H9 (cell line): ENCODE measurements around the gene CMPK2. TPM values are rescaled to one million over a fixed set of nuclear protein-coding genes. Genes with fewer than 3 reads are reported as not detected.

Experiments
- DNase-seq: peaks from one replicate; pipeline ENCODE4 v3.0.0-alpha.2; 2017
- H2AFZ ChIP-seq: one replicate; pipeline ENCODE4 v1.6.1; 2013; ENCODE audit warnings: mild to moderate bottlenecking, low read length, control low read depth, moderate library complexity
- H2AK5ac ChIP-seq: 2 replicates; pipeline ENCODE4 v1.6.1; 2013; ENCODE audit warnings: low read length, control low read depth, mixed read lengths; ENCODE audit not compliant: insufficient read length
- H2BK120ac ChIP-seq: one replicate; pipeline ENCODE4 v1.6.1; 2013; ENCODE audit warnings: low read depth, mild to moderate bottlenecking, low read length, control low read depth, inconsistent platforms; ENCODE audit not compliant: poor library complexity, severe bottlenecking
- H2BK12ac ChIP-seq: 2 replicates; pipeline ENCODE4 v1.6.1; 2013; ENCODE audit warnings: low read length, control low read depth, mixed read lengths, low read depth; ENCODE audit not compliant: insufficient read length
- H2BK15ac ChIP-seq: 2 replicates; pipeline ENCODE4 v1.6.1; 2013; ENCODE audit warnings: low read depth, low read length, control low read depth
- H2BK20ac ChIP-seq: one replicate; pipeline ENCODE4 v1.6.1; 2013; ENCODE audit warnings: low read depth, mild to moderate bottlenecking, low read length, control low read depth, inconsistent platforms; ENCODE audit not compliant: poor library complexity, severe bottlenecking
- H2BK5ac ChIP-seq: 2 replicates; pipeline ENCODE4 v1.6.1; 2013; ENCODE audit warnings: low read length, control low read depth, mixed read lengths; ENCODE audit not compliant: insufficient read length
- H3K14ac ChIP-seq: 2 replicates; pipeline ENCODE4 v1.6.1; 2013; ENCODE audit warnings: low read length, control low read depth; ENCODE audit not compliant: insufficient read depth
- H3K18ac ChIP-seq: 2 replicates; pipeline ENCODE4 v1.6.1; 2013; ENCODE audit warnings: low read depth, mild to moderate bottlenecking, mixed read lengths, low read length, control low read depth; ENCODE audit not compliant: insufficient read length
- H3K23ac ChIP-seq: 2 replicates; pipeline ENCODE4 v1.6.1; 2013; ENCODE audit warnings: low read length, control low read depth, mixed read lengths, low read depth; ENCODE audit not compliant: insufficient read length
- H3K23me2 ChIP-seq: 2 replicates; pipeline ENCODE4 v1.6.1; 2013; ENCODE audit warnings: low read depth, mild to moderate bottlenecking, mixed read lengths, low read length, control low read depth; ENCODE audit not compliant: insufficient read length, poor library complexity, severe bottlenecking
- H3K27ac ChIP-seq: 2 replicates; pipeline ENCODE4 v1.5.1; 2013; ENCODE audit warnings: low read length, control low read depth, mixed read lengths, low read depth; ENCODE audit not compliant: insufficient read length
- H3K27me3 ChIP-seq: 2 replicates; pipeline ENCODE4 v1.6.1; 2013; ENCODE audit warnings: low read length, control low read depth, inconsistent platforms; ENCODE audit not compliant: insufficient read depth
- H3K4ac ChIP-seq: 2 replicates; pipeline ENCODE4 v1.6.1; 2013; ENCODE audit warnings: low read depth, mild to moderate bottlenecking, control low read depth, inconsistent platforms, low read length, moderate library complexity
- H3K4me1 ChIP-seq: 2 replicates; pipeline ENCODE4 v1.6.1; 2013; ENCODE audit warnings: low read length, control low read depth, inconsistent platforms; ENCODE audit not compliant: insufficient read depth
- H3K4me2 ChIP-seq: 2 replicates; pipeline ENCODE4 v1.6.1; 2013; ENCODE audit warnings: low read length, control low read depth, mixed read lengths; ENCODE audit not compliant: insufficient read length, insufficient read depth
- H3K56ac ChIP-seq: 2 replicates; pipeline ENCODE4 v1.6.1; 2013; ENCODE audit warnings: low read depth, mild to moderate bottlenecking, mixed read lengths, low read length, control low read depth; ENCODE audit not compliant: insufficient read length
- H3K79me1 ChIP-seq: 2 replicates; pipeline ENCODE4 v1.6.1; 2013; ENCODE audit warnings: low read depth, mild to moderate bottlenecking, moderate library complexity, low read length, control low read depth, inconsistent platforms; ENCODE audit not compliant: insufficient read depth, poor library complexity, severe bottlenecking
- H3K79me2 ChIP-seq: 2 replicates; pipeline ENCODE4 v1.6.1; 2013; ENCODE audit warnings: low read length, control low read depth, inconsistent platforms; ENCODE audit not compliant: insufficient read depth
- H3K9ac ChIP-seq: 2 replicates; pipeline ENCODE4 v1.6.1; 2013; ENCODE audit warnings: low read length, control low read depth, mixed read lengths; ENCODE audit not compliant: insufficient read length; ENCODE audit errors: extremely low read depth
- H3K9me3 ChIP-seq: one replicate; pipeline ENCODE4 v1.6.1; 2013; ENCODE audit warnings: low read depth, low read length, inconsistent platforms; ENCODE audit not compliant: control insufficient read depth
- H3T11ph ChIP-seq: one replicate; pipeline ENCODE4 v1.6.1; 2013; ENCODE audit warnings: mild to moderate bottlenecking, low read length, control low read depth, inconsistent platforms
- H4K20me1 ChIP-seq: one replicate; pipeline ENCODE4 v1.6.1; 2013; ENCODE audit not compliant: control insufficient read depth, insufficient read length, insufficient read depth
- H4K5ac ChIP-seq: 2 replicates; pipeline ENCODE4 v1.6.1; 2013; ENCODE audit warnings: low read depth, mild to moderate bottlenecking, mixed read lengths, low read length, control low read depth; ENCODE audit not compliant: insufficient read length
- H4K8ac ChIP-seq: replicated peaks from 2 replicates; pipeline ENCODE4 v1.6.1; 2013; ENCODE audit warnings: low read length, control low read depth, mixed read lengths, low read depth; ENCODE audit not compliant: insufficient read length
- H4K91ac ChIP-seq: 2 replicates; pipeline ENCODE4 v1.6.1; 2013; ENCODE audit warnings: low read depth, mild to moderate bottlenecking, moderate library complexity, mixed read lengths, low read length, control low read depth; ENCODE audit not compliant: insufficient read length
- H3K27ac Mint-ChIP-seq, 3 experiments: 2 replicates in 2 of 3; 3 replicates in 1 of 3; pipeline ENCODE4 v1.8.0; 2020 to 2021; ENCODE audit warnings: mixed read lengths in 3 of 3, mild to moderate bottlenecking in 1 of 3, moderate library complexity in 1 of 3
- H3K27me3 Mint-ChIP-seq: 2 replicates; pipeline ENCODE4 v1.8.0; 2021; ENCODE audit warnings: low read depth, mild to moderate bottlenecking, moderate library complexity, mixed read lengths
- H3K36me3 Mint-ChIP-seq, 3 experiments: 2 replicates in 2 of 3; 3 replicates in 1 of 3; pipeline ENCODE4 v1.8.0; 2020 to 2021; ENCODE audit warnings: low read depth in 3 of 3, mixed read lengths in 3 of 3; ENCODE audit not compliant: insufficient read depth in 1 of 3
- H3K4me1 Mint-ChIP-seq, 2 experiments: 2 replicates each; pipeline ENCODE4 v1.8.0; 2020; ENCODE audit warnings: mixed read lengths in 2 of 2
- H3K4me3 Mint-ChIP-seq, 2 experiments: 2 replicates in 1 of 2; 3 replicates in 1 of 2; pipeline ENCODE4 v1.8.0; 2020 to 2021; ENCODE audit warnings: mild to moderate bottlenecking in 2 of 2, mixed read lengths in 2 of 2, moderate library complexity in 1 of 2
- H3K9me3 Mint-ChIP-seq, 2 experiments: 2 replicates in 1 of 2; 3 replicates in 1 of 2; pipeline ENCODE4 v1.8.0; 2020; ENCODE audit warnings: mild to moderate bottlenecking in 2 of 2, mixed read lengths in 2 of 2, moderate library complexity in 1 of 2
- WGBS: extraction: QIAGEN DNeasy Blood & Tissue Kit; methylation state at CpG from one replicate; pipeline ENCODE4 v1.1.7; 2013; ENCODE audit warnings: missing lambda C conversion rate, low lambda C conversion rate, mixed read lengths; ENCODE audit not compliant: insufficient read length; ENCODE audit errors: extremely low coverage; 5-methylcytosine and 5-hydroxymethylcytosine counted together
- total RNA-seq: library from RNA; stranded (reverse); gene quantifications from 2 replicates; pipeline ENCODE4 v1.2.1, GENCODE V29; 2021
- TF ChIP-seq, protein P1 (sequence below): fragments of 200-600 bp; sonication (generic); conservative IDR thresholded peaks from 3 replicates; pipeline ENCODE4 v1.8.0; 2021; ENCODE audit warnings: antibody characterized with exemption, mild to moderate bottlenecking

CMPK2 gene
- total RNA-seq, 1 experiment from 2014 or later = 0.90 TPM

DNA sequence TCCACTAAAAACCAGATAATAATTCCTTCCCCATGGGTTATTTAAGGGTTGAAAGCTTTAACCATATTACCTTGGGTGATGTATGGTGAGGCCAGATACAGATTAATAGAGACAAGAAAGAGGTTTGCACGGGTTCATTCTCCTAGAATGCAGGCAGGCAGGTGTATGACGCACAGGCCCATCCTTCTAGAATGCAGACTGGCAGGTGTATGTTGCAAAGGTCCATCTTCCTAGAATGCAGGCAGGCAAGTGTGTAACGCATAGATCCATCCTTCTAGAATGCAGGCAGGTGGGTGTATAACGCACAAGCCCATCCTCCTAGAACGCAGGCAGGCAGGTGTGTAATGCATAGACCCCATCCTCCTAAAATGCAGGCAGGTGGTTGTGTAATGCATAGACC is 15.8 kb upstream of the CMPK2 start:
- no peaks in the 10 kb centered on the region for H3K4me1 Mint-ChIP-seq
- no peaks in the 10 kb centered on the region for H3K27me3 ChIP-seq
- no peak overlapping the region for H3K56ac ChIP-seq
- no peaks in the 10 kb centered on the region for H3K79me2 ChIP-seq
- no peak overlapping the region for H2AK5ac ChIP-seq
- no CpG with 5 or more reads among the region's 5 CpGs for WGBS
- H3K4ac ChIP-seq = no peak overlapping the region
- no peak overlapping the region for H2AFZ ChIP-seq
- no peak overlapping the region for H4K5ac ChIP-seq
- H3K23me2 ChIP-seq = no peaks in the 10 kb centered on the region
- H3T11ph ChIP-seq = no peak overlapping the region
- no peak for DNase-seq
- H3K27ac ChIP-seq = no peak overlapping the region
- H3K9ac ChIP-seq = no peak overlapping the region
- peaks cover 4% of the 10 kb centered on the region for H3K27me3 Mint-ChIP-seq
- H2BK5ac ChIP-seq = no peak overlapping the region
- no peak overlapping the region for H3K18ac ChIP-seq
- H3K23ac ChIP-seq = no peak overlapping the region
- H3K36me3 Mint-ChIP-seq = peaks cover 2 to 17% (median 2%) of the 10 kb centered on the region in 3 experiments; a peak in 4 of 7 replicates
- no peak overlapping the region for H2BK12ac ChIP-seq
- H3K79me1 ChIP-seq = no peaks in the 10 kb centered on the region
- H3K4me1 ChIP-seq = no peaks in the 10 kb centered on the region
- no peak overlapping the region for H3K14ac ChIP-seq
- H4K91ac ChIP-seq = no peak overlapping the region
- no peak overlapping the region for H2BK20ac ChIP-seq
- H4K8ac ChIP-seq = no peak overlapping the region
- no peak overlapping the region for H2BK120ac ChIP-seq
- H3K4me3 Mint-ChIP-seq = no peak overlapping the region
- no peak overlapping the region for H3K27ac Mint-ChIP-seq
- H2BK15ac ChIP-seq = no peak overlapping the region
- peaks cover 19 to 28% of the 10 kb centered on the region in 2 experiments for H3K9me3 Mint-ChIP-seq
- no peaks in the 10 kb centered on the region for H4K20me1 ChIP-seq
- peaks cover 8% of the 10 kb centered on the region for H3K9me3 ChIP-seq
- TF ChIP-seq, protein P1, sequence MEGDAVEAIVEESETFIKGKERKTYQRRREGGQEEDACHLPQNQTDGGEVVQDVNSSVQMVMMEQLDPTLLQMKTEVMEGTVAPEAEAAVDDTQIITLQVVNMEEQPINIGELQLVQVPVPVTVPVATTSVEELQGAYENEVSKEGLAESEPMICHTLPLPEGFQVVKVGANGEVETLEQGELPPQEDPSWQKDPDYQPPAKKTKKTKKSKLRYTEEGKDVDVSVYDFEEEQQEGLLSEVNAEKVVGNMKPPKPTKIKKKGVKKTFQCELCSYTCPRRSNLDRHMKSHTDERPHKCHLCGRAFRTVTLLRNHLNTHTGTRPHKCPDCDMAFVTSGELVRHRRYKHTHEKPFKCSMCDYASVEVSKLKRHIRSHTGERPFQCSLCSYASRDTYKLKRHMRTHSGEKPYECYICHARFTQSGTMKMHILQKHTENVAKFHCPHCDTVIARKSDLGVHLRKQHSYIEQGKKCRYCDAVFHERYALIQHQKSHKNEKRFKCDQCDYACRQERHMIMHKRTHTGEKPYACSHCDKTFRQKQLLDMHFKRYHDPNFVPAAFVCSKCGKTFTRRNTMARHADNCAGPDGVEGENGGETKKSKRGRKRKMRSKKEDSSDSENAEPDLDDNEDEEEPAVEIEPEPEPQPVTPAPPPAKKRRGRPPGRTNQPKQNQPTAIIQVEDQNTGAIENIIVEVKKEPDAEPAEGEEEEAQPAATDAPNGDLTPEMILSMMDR = no peak
- no peak overlapping the region for H3K4me2 ChIP-seq
